Kidney epithelial cell (primary cell): ENCODE results near the gene KIF4A. TPM values are rescaled to one million over a fixed set of nuclear protein-coding genes. Genes with fewer than 3 reads are reported as not detected.
A peak's percentile ranks its signal among the peaks of the same experiment; 100 is the strongest.

Experiments used
- DNase-seq: peaks from one replicate; pipeline ENCODE4 v3.0.0-alpha.2; 2010; ENCODE audit warnings: low read depth
- H3K27me3 ChIP-seq: 2 replicates; pipeline ENCODE4 v1.6.0; 2011; ENCODE audit warnings: low read length; ENCODE audit not compliant: control insufficient read depth, insufficient read depth
- H3K36me3 ChIP-seq: 2 replicates; pipeline ENCODE4 v1.5.1; 2011; ENCODE audit warnings: low read length; ENCODE audit not compliant: control insufficient read depth, insufficient read depth
- H3K4me3 ChIP-seq: 2 replicates; pipeline ENCODE4 v1.5.1; 2011; ENCODE audit warnings: low read depth, mild to moderate bottlenecking, control low read depth, low read length
- CTCF ChIP-seq: IDR thresholded peaks from 2 replicates; pipeline ENCODE4 v1.5.1; 2011; ENCODE audit warnings: mild to moderate bottlenecking, moderate library complexity, low read length, control low read depth, inconsistent platforms; ENCODE audit not compliant: insufficient read depth, poor library complexity, severe bottlenecking
- total RNA-seq: library from RNA; depleted of rRNA; stranded (reverse); fragments of >200 nt; gene quantifications from 2 replicates; pipeline ENCODE4 v1.2.3, GENCODE V29; 2015

KIF4A gene
- total RNA-seq, 1 donor from 2014 or later, result 4.8 TPM

GRCh38 chrX:70432936-70433847, 143.3 kb downstream of the KIF4A start:
- Histone ChIP-seq H3K27me3 (no peaks in the 10 kb centered on the region), H3K36me3 (no peaks in the 10 kb centered on the region), H3K4me3 (peak overlapping the region; percentile 55)
- no peak for DNase-seq
- TF ChIP-seq CTCF, result no peak

DNA sequence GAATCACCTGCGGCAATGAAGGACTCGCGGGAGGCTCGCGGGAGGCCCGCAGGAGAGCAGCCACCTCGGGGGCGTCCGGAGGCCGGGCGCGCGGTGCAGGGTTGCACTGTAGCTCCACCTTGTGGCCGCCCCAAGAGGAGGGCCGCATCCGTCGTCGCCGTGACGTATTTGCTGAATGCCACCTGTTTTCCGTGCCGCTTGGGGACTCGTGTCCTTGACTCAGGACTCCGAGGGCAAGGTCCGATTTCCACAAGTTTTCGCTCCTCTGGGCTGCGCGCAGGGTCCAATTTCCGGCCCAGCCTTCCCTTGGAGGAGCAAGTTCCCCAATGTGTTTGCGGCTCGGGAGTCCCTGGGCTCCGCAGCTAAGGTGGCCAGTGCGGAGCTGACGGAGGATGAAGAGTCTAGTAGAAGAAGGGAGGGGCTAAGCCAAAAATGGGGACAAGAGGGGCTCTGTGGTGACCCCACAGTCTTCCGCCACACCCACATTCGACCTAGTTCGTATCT, 144.0 kb downstream of the KIF4A start:
- no peaks in the 10 kb centered on the region for H3K27me3 ChIP-seq
- DNase-seq, result no peak
- H3K36me3 ChIP-seq, result no peaks in the 10 kb centered on the region
- H3K4me3 ChIP-seq, result peak overlapping the region; percentile 55
- TF ChIP-seq CTCF, result peak; percentile 68

DNA sequence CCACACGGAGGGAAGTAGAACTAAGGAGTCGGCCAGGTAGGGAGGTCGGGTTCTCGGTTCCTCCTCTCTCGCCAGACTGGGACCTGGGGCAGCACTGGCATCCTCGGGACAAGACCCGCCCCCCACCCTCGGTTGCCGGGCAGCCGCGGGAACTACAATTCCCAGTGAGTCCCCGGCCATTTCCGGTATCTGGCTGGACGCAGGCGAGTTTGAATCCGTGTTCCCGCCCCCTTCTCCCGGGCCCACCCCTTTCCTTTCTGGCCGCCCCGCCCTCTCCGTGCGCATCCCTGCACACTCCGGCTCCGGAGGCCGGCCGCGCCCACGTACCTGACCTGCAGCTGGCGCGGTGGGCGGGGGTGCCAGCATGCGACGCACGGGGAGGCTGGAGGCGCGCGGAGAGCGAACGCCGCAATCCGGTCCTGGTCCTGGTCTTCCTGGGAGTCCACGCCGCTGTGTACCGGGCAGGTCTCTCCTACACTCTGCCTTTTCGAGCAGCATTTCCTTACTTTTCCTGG, 144.5 kb downstream of the KIF4A start:
- DNase-seq, result peak; percentile 35
- Histone ChIP-seq H3K27me3 (no peaks in the 10 kb centered on the region), H3K36me3 (no peaks in the 10 kb centered on the region), H3K4me3 (peak overlapping the region; percentile 55)
- no peak for TF ChIP-seq CTCF

GRCh38 chrX:70434914-70435586, 145.1 kb downstream of the KIF4A start:
- no peak for TF ChIP-seq CTCF
- Histone ChIP-seq H3K27me3 (no peaks in the 10 kb centered on the region), H3K36me3 (no peaks in the 10 kb centered on the region), H3K4me3 (peak overlapping the region; percentile 55)
- no peak for DNase-seq

GRCh38 chrX:70436343-70436742, 146.4 kb downstream of the KIF4A start:
- Histone ChIP-seq H3K27me3 (no peaks in the 10 kb centered on the region), H3K36me3 (no peaks in the 10 kb centered on the region), H3K4me3 (no peak overlapping the region)
- TF ChIP-seq CTCF, result no peak
- no peak for DNase-seq
